Stimulated activated CD4-positive, alpha-beta T cell treated with anti-CD3 and anti-CD28 coated beads, Interleukin-2, amount 100 ng/mL, for 48 hours (primary cell): Measurements from ENCODE around the gene CTRB1.
"Not testable (repeated sequence)": the region's sequence is repeated elsewhere in the genome, so short reads cannot be mapped to it uniquely, and the experiment has no call there.

Experiments used
- DNase-seq, 2 donors: peaks; one replicate each; pipeline ENCODE4 v3.0.0-alpha.2; 2020

CTRB1 gene

GRCh38 chr16:75242436-75243078, 23.8 kb downstream of the CTRB1 start:
- not testable (repeated sequence) for DNase-seq

- DNase-seq, result no peak
Observed at GRCh38 chr16:75243667-75244224, 25.0 kb downstream of the CTRB1 start.

GRCh38 chr16:75244225-75244809, 25.5 kb downstream of the CTRB1 start:
- DNase-seq, result no peak

- DNase-seq, result no peak
Observed at GRCh38 chr16:75244844-75245758, 26.3 kb downstream of the CTRB1 start.

GRCh38 chr16:75246504-75247205, 27.9 kb downstream of the CTRB1 start:
- no peak for DNase-seq

- DNase-seq, result no peak
Observed at GRCh38 chr16:75247249-75247648, 28.5 kb downstream of the CTRB1 start.

GRCh38 chr16:75248142-75248535, 29.4 kb downstream of the CTRB1 start:
- no peak for DNase-seq

GRCh38 chr16:75248536-75249380, 30.0 kb downstream of the CTRB1 start:
- no peak for DNase-seq

GRCh38 chr16:75249441-75249840, 30.7 kb downstream of the CTRB1 start:
- DNase-seq, result no peak

- no peak for DNase-seq
Observed at GRCh38 chr16:75250089-75250808, 31.5 kb downstream of the CTRB1 start.

GRCh38 chr16:75250809-75251279, 32.1 kb downstream of the CTRB1 start:
- no peak for DNase-seq

GRCh38 chr16:75251280-75252048, 32.7 kb downstream of the CTRB1 start, which contains the start of gene BCAR1:
BCAR1 (minus strand) TSS chr16:75251624; CDS start chr16:75251482, 142 bp downstream.
- no peak for DNase-seq

- DNase-seq, result no peak
Observed at GRCh38 chr16:75252049-75252864, 33.5 kb downstream of the CTRB1 start.

GRCh38 chr16:75252946-75253911, 34.4 kb downstream of the CTRB1 start:
- no peak for DNase-seq

- DNase-seq, result no peak
Observed at GRCh38 chr16:75254359-75254837, 35.6 kb downstream of the CTRB1 start.

GRCh38 chr16:75256059-75256571, 37.3 kb downstream of the CTRB1 start:
- no peak for DNase-seq

- DNase-seq, result no peak
Observed at GRCh38 chr16:75256696-75257343, 38.0 kb downstream of the CTRB1 start.
